ENCODE data around the gene SBK2. TPM values are rescaled to one million over a fixed set of nuclear protein-coding genes. Genes with fewer than 3 reads are reported as not detected.

The SBK2 gene
- total and polyA plus RNA-seq, 2 donors (not counting 3 experiments of a cell fraction or from before 2014, with no cell fraction given): not detected

- CTCF ChIA-PET: interaction anchor here (0.7 to 6.1 kb wide), 3 partner anchors 14 to 22 kb away, joined by 3 to 91 read pairs (median 3); no protein-coding TSS in a partner anchor
- no peaks in the 10 kb centered on the region for H4K20me1 ChIP-seq (replicated peaks; ENCODE audit: control insufficient read depth, extremely low read depth, insufficient read depth, low read length)
- H2AFZ ChIP-seq (ENCODE audit: low read depth, low read length): no peak overlapping the region
- FAIRE-seq (no peak), DNase-seq (ENCODE audit: low read depth, low spot score) (no peak)
- H3K9me1 ChIP-seq (replicated peaks; ENCODE audit: control insufficient read depth, extremely low read depth, insufficient read depth, low read length): no peaks in the 10 kb centered on the region
- H3K9ac ChIP-seq (replicated peaks; ENCODE audit: extremely low read depth, insufficient read depth, low read length): no peak overlapping the region
- H3K9me3 ChIP-seq (replicated peaks; ENCODE audit: control insufficient read depth, insufficient read depth, low read length): no peaks in the 10 kb centered on the region
- TF ChIP-seq, protein P1, sequence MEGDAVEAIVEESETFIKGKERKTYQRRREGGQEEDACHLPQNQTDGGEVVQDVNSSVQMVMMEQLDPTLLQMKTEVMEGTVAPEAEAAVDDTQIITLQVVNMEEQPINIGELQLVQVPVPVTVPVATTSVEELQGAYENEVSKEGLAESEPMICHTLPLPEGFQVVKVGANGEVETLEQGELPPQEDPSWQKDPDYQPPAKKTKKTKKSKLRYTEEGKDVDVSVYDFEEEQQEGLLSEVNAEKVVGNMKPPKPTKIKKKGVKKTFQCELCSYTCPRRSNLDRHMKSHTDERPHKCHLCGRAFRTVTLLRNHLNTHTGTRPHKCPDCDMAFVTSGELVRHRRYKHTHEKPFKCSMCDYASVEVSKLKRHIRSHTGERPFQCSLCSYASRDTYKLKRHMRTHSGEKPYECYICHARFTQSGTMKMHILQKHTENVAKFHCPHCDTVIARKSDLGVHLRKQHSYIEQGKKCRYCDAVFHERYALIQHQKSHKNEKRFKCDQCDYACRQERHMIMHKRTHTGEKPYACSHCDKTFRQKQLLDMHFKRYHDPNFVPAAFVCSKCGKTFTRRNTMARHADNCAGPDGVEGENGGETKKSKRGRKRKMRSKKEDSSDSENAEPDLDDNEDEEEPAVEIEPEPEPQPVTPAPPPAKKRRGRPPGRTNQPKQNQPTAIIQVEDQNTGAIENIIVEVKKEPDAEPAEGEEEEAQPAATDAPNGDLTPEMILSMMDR (IDR thresholded peaks at IDR 0.05; ENCODE audit: extremely low read depth in 1 of 2, insufficient read depth in 1 of 2, low read depth in 1 of 2, low read length in 2 of 2): no peak
- TF ChIP-seq POLR2A (IDR thresholded peaks at IDR 0.05; ENCODE audit: low read depth, low read length): no peak
- H3K27ac ChIP-seq (ENCODE audit: insufficient read depth, low read depth, low read length): no peak overlapping the region
- POLR2A ChIA-PET: no interaction called here
- no peaks in the 10 kb centered on the region for H3K27me3 ChIP-seq (ENCODE audit: control insufficient read depth in 2 of 2, insufficient read depth in 2 of 2, low read length in 2 of 2)
- dilution Hi-C loops (cut with MboI; ENCODE audit: extremely low pct_ligation_motif_present, low sequenced_read_pairs): no loop called here
- peaks cover 30% of the 10 kb centered on the region for H3K4me1 ChIP-seq (ENCODE audit: control insufficient read depth, extremely low read depth, insufficient read depth, low read length)
- peaks cover 2% of the 10 kb centered on the region for H3K79me2 ChIP-seq (ENCODE audit: control insufficient read depth, insufficient read depth, low read length)
- H3K4me2 ChIP-seq (ENCODE audit: insufficient read depth, low read length): no peak overlapping the region
- intact Hi-C loops (cut with micrococcal nuclease): no loop called here
- H3K4me3 ChIP-seq (replicated peaks in 1 of 3; ENCODE audit: insufficient read depth in 1 of 3, low read depth in 1 of 3, low read length in 3 of 3): no peak overlapping the region
- no TSS peak for BruUV-seq (replicated peaks)
- no peaks in the 10 kb centered on the region for H3K36me3 ChIP-seq (ENCODE audit: control insufficient read depth in 2 of 2, extremely low read depth in 1 of 2, insufficient read depth in 2 of 2, low read length in 2 of 2)
These were observed 47.0 kb downstream of the SBK2 start for GRCh38 chr19:55489711-55490477.

- peaks cover 2% of the 10 kb centered on the region for H3K79me2 ChIP-seq (ENCODE audit: control insufficient read depth, insufficient read depth, low read length)
- CTCF ChIA-PET: interaction anchor here (0.7 to 6.1 kb wide), 3 partner anchors 15 to 22 kb away, joined by 3 to 91 read pairs (median 3); no protein-coding TSS in a partner anchor
- no peak overlapping the region for H3K4me3 ChIP-seq (replicated peaks in 1 of 3; ENCODE audit: insufficient read depth in 1 of 3, low read depth in 1 of 3, low read length in 3 of 3)
- H3K4me1 ChIP-seq (ENCODE audit: control insufficient read depth, extremely low read depth, insufficient read depth, low read length): peaks cover 34% of the 10 kb centered on the region
- no peak overlapping the region for H2AFZ ChIP-seq (ENCODE audit: low read depth, low read length)
- no peak overlapping the region for H3K9ac ChIP-seq (replicated peaks; ENCODE audit: extremely low read depth, insufficient read depth, low read length)
- intact Hi-C loops (cut with micrococcal nuclease): no loop called here
- TF ChIP-seq, protein P1 (IDR thresholded peaks at IDR 0.05; ENCODE audit: extremely low read depth in 1 of 2, insufficient read depth in 1 of 2, low read depth in 1 of 2, low read length in 2 of 2): no peak
- no peak for TF ChIP-seq FOS (IDR thresholded peaks at IDR 0.05; ENCODE audit: borderline replicate concordance, insufficient read depth, low read length)
- no peaks in the 10 kb centered on the region for H3K36me3 ChIP-seq (ENCODE audit: control insufficient read depth in 2 of 2, extremely low read depth in 1 of 2, insufficient read depth in 2 of 2, low read length in 2 of 2)
- H3K27ac ChIP-seq (ENCODE audit: insufficient read depth, low read depth, low read length): no peak overlapping the region
- no peaks in the 10 kb centered on the region for H4K20me1 ChIP-seq (replicated peaks; ENCODE audit: control insufficient read depth, extremely low read depth, insufficient read depth, low read length)
- dilution Hi-C loops (cut with MboI; ENCODE audit: extremely low pct_ligation_motif_present, low sequenced_read_pairs): no loop called here
- no peaks in the 10 kb centered on the region for H3K9me1 ChIP-seq (replicated peaks; ENCODE audit: control insufficient read depth, extremely low read depth, insufficient read depth, low read length)
- no peak for FAIRE-seq
- POLR2A ChIA-PET: interaction anchor here (0.5 kb wide), 1 partner anchor 15 kb away, joined by 3 read pairs; no protein-coding TSS in a partner anchor
- BruUV-seq (replicated peaks): no TSS peak
- no peaks in the 10 kb centered on the region for H3K9me3 ChIP-seq (replicated peaks; ENCODE audit: control insufficient read depth, insufficient read depth, low read length)
- DNase-seq (ENCODE audit: low read depth, low spot score): no peak
- H3K27me3 ChIP-seq (ENCODE audit: control insufficient read depth in 2 of 2, insufficient read depth in 2 of 2, low read length in 2 of 2): no peaks in the 10 kb centered on the region
- H3K4me2 ChIP-seq (ENCODE audit: insufficient read depth, low read length): no peak overlapping the region
These were observed 47.8 kb downstream of the SBK2 start for GRCh38 chr19:55488986-55489710.

All from endothelial cell of umbilical vein (primary cell).